Measurements from ENCODE around the gene RYK.

- TF ChIP-seq CTCF (IDR thresholded peaks at IDR 0.05; ENCODE audit: insufficient read depth, low read depth, low read length) (no peak), EZH2 (IDR thresholded peaks at IDR 0.05; ENCODE audit: insufficient read depth, low read length) (no peak)
Observed at GRCh38 chr3:134239538-134239937, 11.1 kb downstream of the RYK start.
